Fibroblast of lung (primary cell): ENCODE measurements around the gene CENPB.

Experiments used
- CTCF ChIP-seq, 2 donors: IDR thresholded peaks in 1 of 2; conservative IDR thresholded peaks in 1 of 2; 1 replicate in 1 of 2; 2 replicates in 1 of 2; pipeline ENCODE4 v1.5.1; 2011 to 2012; ENCODE audit warnings: low read length in 2 of 2, control low read depth in 1 of 2, inconsistent platforms in 1 of 2, low read depth in 1 of 2, mild to moderate bottlenecking in 1 of 2
- EZH2 ChIP-seq: IDR thresholded peaks from 2 replicates; pipeline ENCODE4 v1.5.1; 2012; ENCODE audit warnings: low read length, control low read depth, mild to moderate bottlenecking; ENCODE audit errors: missing control alignments

- TF ChIP-seq CTCF (conservative IDR thresholded peaks at IDR 0.05 in 1 of 2, IDR thresholded peaks at IDR 0.05 in 1 of 2; ENCODE audit: low read depth in 1 of 2, low read length in 2 of 2) (no peak), EZH2 (no peak)
Measured at GRCh38 chr20:3783511-3784195, 2.9 kb downstream of the CENPB start.
